Femur (tissue), 1 donor: ENCODE measurements around the gene FGGY.

Experiments used
- DNase-seq: peaks from one replicate; pipeline ENCODE4 v3.0.0-alpha.2; 2017

Gene FGGY

GRCh38 chr1:59354709-59355337, 57.9 kb downstream of the FGGY start:
- DNase-seq: no peak

- no peak for DNase-seq
Observed at GRCh38 chr1:59355361-59355760, 58.5 kb downstream of the FGGY start.

GRCh38 chr1:59356627-59357026, 59.7 kb downstream of the FGGY start:
- peak; percentile 43 for DNase-seq

- DNase-seq: no peak
Observed at GRCh38 chr1:59357645-59358320, 60.9 kb downstream of the FGGY start.

- DNase-seq: no peak
Observed at GRCh38 chr1:59359325-59359724, 62.4 kb downstream of the FGGY start.

- peak; percentile 46 for DNase-seq
Observed at GRCh38 chr1:59360170-59360569, 63.3 kb downstream of the FGGY start.

- no peak for DNase-seq
Observed at GRCh38 chr1:59360729-59361128, 63.8 kb downstream of the FGGY start.

GRCh38 chr1:59361766-59362165, 64.9 kb downstream of the FGGY start:
- no peak for DNase-seq

GRCh38 chr1:59364037-59364436, 67.1 kb downstream of the FGGY start:
- DNase-seq: no peak

GRCh38 chr1:59366346-59366745, 69.5 kb downstream of the FGGY start:
- no peak for DNase-seq

GRCh38 chr1:59367301-59368007, 70.6 kb downstream of the FGGY start:
- peak; percentile 76 for DNase-seq

- DNase-seq: no peak
Observed at GRCh38 chr1:59368008-59368670, 71.2 kb downstream of the FGGY start.

- DNase-seq: no peak
Observed at GRCh38 chr1:59375321-59376220, 78.7 kb downstream of the FGGY start.

GRCh38 chr1:59377350-59377904, 80.5 kb downstream of the FGGY start:
- no peak for DNase-seq

GRCh38 chr1:59378621-59379370, 81.9 kb downstream of the FGGY start:
- DNase-seq: no peak

- DNase-seq: no peak
Observed at GRCh38 chr1:59379371-59379728, 82.5 kb downstream of the FGGY start.

- DNase-seq: no peak
Observed at GRCh38 chr1:59383963-59384362, 87.1 kb downstream of the FGGY start.

GRCh38 chr1:59384443-59384842, 87.5 kb downstream of the FGGY start:
- no peak for DNase-seq

- no peak for DNase-seq
Observed at GRCh38 chr1:59388191-59388590, 91.3 kb downstream of the FGGY start.

GRCh38 chr1:59389847-59390246, 93.0 kb downstream of the FGGY start:
- no peak for DNase-seq

- DNase-seq: no peak
Observed at GRCh38 chr1:59390307-59390706, 93.4 kb downstream of the FGGY start.
